Measurements from ENCODE around the gene ZCCHC17.

DNA sequence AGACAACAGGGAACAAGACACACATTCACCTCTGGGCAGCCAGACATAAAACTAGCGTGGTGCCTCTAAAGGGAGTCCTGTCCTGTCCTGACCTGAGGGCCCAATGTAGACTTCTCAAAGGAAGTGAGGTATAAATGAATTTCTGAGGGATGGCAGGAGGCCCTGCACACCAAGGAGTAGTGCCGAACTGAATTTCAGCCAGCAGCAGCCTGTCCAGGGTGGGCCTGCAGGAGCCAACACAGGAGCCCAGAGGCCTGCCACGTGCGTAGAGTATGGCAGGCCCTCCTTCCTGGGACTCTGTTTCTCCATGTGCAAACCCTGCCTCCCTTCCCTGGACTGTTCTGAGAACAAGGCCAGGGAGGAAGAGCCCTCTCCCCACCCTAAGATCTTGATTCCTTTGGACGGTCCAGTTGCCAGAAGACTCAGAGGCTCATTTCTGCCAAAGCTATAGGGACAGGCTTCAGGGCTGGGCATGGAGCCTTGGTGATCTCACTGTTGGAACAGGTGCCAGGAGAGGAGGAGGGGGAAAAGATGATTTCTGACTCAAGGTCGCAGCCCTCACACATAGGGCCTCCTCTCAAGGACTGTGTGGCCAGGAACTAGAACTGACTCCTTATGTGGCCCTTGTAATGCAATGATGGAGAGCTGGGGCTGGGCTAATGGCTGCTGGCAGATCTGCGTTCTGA, 77.8 kb downstream of the ZCCHC17 start:
- no peak for TF ChIP-seq POLR2A (IDR thresholded peaks at IDR 0.05; ENCODE audit: low read depth, low read length)
- no peak for TF ChIP-seq POLR2AphosphoS5 (IDR thresholded peaks at IDR 0.05; ENCODE audit: low read depth, low read length)
